ENCODE data around the gene MYO9A. TPM values are rescaled to one million over a fixed set of nuclear protein-coding genes. Genes with fewer than 3 reads are reported as not detected.
"Not testable (repeated sequence)": the region's sequence is repeated elsewhere in the genome, so short reads cannot be mapped to it uniquely, and the experiment has no call there.

The MYO9A gene
- total and polyA plus RNA-seq, 2 donors (not counting 1 experiment from before 2014, with no cell fraction given) = 6.2 to 66.1 TPM

DNA sequence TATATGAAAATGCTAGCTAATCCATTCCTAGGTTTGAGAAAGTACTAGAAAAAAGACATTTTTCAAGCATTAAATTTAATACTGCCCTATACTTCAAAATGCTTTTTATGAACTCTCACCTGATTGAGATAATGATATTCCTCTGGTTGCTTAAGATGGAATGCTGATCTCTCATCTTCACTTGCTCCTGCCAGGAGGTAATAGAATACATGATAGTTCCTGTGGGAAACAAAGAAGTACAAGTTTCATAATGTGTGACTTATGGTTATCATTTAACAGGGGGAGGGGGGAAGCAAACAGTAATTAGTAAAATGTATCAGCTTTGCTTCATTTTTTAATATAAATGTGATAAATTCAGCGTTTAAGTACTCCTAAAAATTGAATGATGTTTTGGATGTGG lies 97.2 kb downstream of the MYO9A start:
- ChIA-PET POLR2A (interaction anchor here (0.7 kb wide), 1 partner anchor 66 kb away, joined by 3 read pairs; no protein-coding TSS in a partner anchor), CTCF (interaction anchor here (1.3 kb wide), 1 partner anchor 13 kb away, joined by 3 read pairs; no protein-coding TSS in a partner anchor)
- Mint-ChIP-seq H3K4me3 (no peak overlapping the region), H3K4me1 (no peaks in the 10 kb centered on the region), H3K27me3 (no peaks in the 10 kb centered on the region), H3K27ac (no peak overlapping the region), H3K9me3 (ENCODE audit: insufficient read depth) (peaks cover 2% of the 10 kb centered on the region)
- Histone ChIP-seq H3K27me3 (replicated peaks in 1 of 4; ENCODE audit: control extremely low read depth in 1 of 4, control insufficient read depth in 3 of 4, insufficient read depth in 4 of 4, low read length in 3 of 4) (no peaks in the 10 kb centered on the region), H3K9me3 (ENCODE audit: control extremely low read depth in 1 of 3, control insufficient read depth in 2 of 3, insufficient read depth in 1 of 3, low read length in 2 of 3) (peaks cover 0 to 3% (median 0%) of the 10 kb centered on the region in 3 donors), H3K4me1 (ENCODE audit: control insufficient read depth in 2 of 2, insufficient read depth in 2 of 2, low read length in 2 of 2) (no peaks in the 10 kb centered on the region), H3K9ac (ENCODE audit: low read length) (no peak overlapping the region), H2AFZ (ENCODE audit: insufficient read depth, low read depth, low read length, poor library complexity, severe bottlenecking) (no peak overlapping the region), H3K36me3 (replicated peaks in 1 of 2; ENCODE audit: control extremely low read depth in 1 of 2, control insufficient read depth in 1 of 2, extremely low read depth in 1 of 2, insufficient read depth in 2 of 2, low read length in 1 of 2) (peaks cover 6% of the 10 kb centered on the region in 2 experiments), H3K4me3 (ENCODE audit: control extremely low read depth in 1 of 5, extremely low read depth in 1 of 5, insufficient read depth in 1 of 5, low read depth in 2 of 5, low read length in 4 of 5) (no peak overlapping the region), H4K20me1 (ENCODE audit: control insufficient read depth, insufficient read depth, low read length, poor library complexity, severe bottlenecking) (no peaks in the 10 kb centered on the region), H3K27ac (ENCODE audit: low read length in 2 of 2) (no peak overlapping the region), H3K79me2 (ENCODE audit: control insufficient read depth, insufficient read depth, low read length) (no peaks in the 10 kb centered on the region), H3K4me2 (replicated peaks; ENCODE audit: low read depth, low read length, poor library complexity, severe bottlenecking) (no peak overlapping the region)
- ATAC-seq (ENCODE audit: low read depth) (no peak), DNase-seq (no peak)
- intact Hi-C loops (cut with micrococcal nuclease) = no loop called here
- WGBS (ENCODE audit: insufficient coverage) = no CpG with 5 or more reads among the region's 1 CpG
- TF ChIP-seq, protein P1, sequence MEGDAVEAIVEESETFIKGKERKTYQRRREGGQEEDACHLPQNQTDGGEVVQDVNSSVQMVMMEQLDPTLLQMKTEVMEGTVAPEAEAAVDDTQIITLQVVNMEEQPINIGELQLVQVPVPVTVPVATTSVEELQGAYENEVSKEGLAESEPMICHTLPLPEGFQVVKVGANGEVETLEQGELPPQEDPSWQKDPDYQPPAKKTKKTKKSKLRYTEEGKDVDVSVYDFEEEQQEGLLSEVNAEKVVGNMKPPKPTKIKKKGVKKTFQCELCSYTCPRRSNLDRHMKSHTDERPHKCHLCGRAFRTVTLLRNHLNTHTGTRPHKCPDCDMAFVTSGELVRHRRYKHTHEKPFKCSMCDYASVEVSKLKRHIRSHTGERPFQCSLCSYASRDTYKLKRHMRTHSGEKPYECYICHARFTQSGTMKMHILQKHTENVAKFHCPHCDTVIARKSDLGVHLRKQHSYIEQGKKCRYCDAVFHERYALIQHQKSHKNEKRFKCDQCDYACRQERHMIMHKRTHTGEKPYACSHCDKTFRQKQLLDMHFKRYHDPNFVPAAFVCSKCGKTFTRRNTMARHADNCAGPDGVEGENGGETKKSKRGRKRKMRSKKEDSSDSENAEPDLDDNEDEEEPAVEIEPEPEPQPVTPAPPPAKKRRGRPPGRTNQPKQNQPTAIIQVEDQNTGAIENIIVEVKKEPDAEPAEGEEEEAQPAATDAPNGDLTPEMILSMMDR (IDR thresholded peaks at IDR 0.05) = no peak
- no peak for TF ChIP-seq EZH2 (IDR thresholded peaks at IDR 0.05; ENCODE audit: borderline replicate concordance, insufficient read depth, low read depth, low read length, poor library complexity, severe bottlenecking)

DNA sequence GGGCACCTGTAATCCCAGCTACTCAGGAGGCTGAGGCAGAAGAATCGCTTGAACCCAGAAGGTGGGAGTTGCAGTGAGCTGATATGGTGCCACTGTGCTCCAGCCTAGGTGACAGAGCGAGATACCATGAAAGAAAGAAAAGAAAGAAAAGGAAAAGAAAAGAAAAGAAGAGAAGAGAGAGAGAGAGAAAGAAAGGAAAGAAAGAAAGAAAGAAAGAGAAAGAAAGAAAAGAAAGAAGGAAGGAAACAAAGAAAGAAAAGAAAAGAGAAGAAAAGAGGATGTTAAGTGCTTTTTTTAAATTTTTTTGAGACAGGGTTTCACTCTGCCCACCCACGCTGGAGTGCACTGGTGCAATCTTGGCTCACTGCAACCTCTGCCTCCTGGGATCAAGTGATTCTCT lies 103.4 kb downstream of the MYO9A start:
- H3K9me3 ChIP-seq (ENCODE audit: control extremely low read depth in 1 of 3, control insufficient read depth in 2 of 3, insufficient read depth in 1 of 3, low read length in 2 of 3); H3K27ac Mint-ChIP-seq; intact Hi-C loops (cut with micrococcal nuclease); H2AFZ ChIP-seq (ENCODE audit: insufficient read depth, low read depth, low read length, poor library complexity, severe bottlenecking); H4K20me1 ChIP-seq (ENCODE audit: control insufficient read depth, insufficient read depth, low read length, poor library complexity, severe bottlenecking); H3K27me3 Mint-ChIP-seq; H3K4me1 Mint-ChIP-seq; H3K4me1 ChIP-seq (ENCODE audit: control insufficient read depth in 2 of 2, insufficient read depth in 2 of 2, low read length in 2 of 2); H3K36me3 ChIP-seq (replicated peaks in 1 of 2; ENCODE audit: control extremely low read depth in 1 of 2, control insufficient read depth in 1 of 2, extremely low read depth in 1 of 2, insufficient read depth in 2 of 2, low read length in 1 of 2); H3K79me2 ChIP-seq (ENCODE audit: control insufficient read depth, insufficient read depth, low read length); ATAC-seq (ENCODE audit: low read depth); H3K4me3 ChIP-seq (ENCODE audit: control extremely low read depth in 1 of 5, extremely low read depth in 1 of 5, insufficient read depth in 1 of 5, low read depth in 2 of 5, low read length in 4 of 5); H3K9me3 Mint-ChIP-seq (ENCODE audit: insufficient read depth); H3K9ac ChIP-seq (ENCODE audit: low read length); H3K27me3 ChIP-seq (replicated peaks in 1 of 4; ENCODE audit: control extremely low read depth in 1 of 4, control insufficient read depth in 3 of 4, insufficient read depth in 4 of 4, low read length in 3 of 4); POLR2A ChIA-PET; DNase-seq; H3K4me3 Mint-ChIP-seq; CTCF ChIA-PET; H3K4me2 ChIP-seq (replicated peaks; ENCODE audit: low read depth, low read length, poor library complexity, severe bottlenecking); H3K27ac ChIP-seq (ENCODE audit: low read length in 2 of 2): not testable (repeated sequence)
- WGBS (ENCODE audit: insufficient coverage) = 85% methylated on average over 2 of the region's 3 CpGs

Data from B cell (primary cell).